ENCODE results near the gene KY.

The KY gene

DNA sequence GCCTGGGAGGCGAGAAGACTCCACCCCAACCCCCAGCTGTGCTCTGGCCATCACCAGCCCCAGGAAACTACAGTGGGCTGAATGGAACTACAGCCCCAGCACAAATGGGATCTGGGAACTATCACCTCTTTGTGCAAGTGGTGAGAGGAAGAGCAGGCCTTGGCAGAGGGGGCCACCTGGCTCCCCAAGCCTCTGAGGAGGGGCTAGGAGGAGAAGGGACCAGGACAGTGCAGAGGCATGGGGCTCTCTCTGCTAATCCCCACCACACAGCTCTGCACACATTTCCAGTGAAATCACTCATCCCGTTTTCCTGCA, 31.6 kb downstream of the KY start:
- no peak for DNase-seq (ENCODE audit: low read depth)

- no peak for DNase-seq (ENCODE audit: low read depth)
Observed at GRCh38 chr3:134618478-134619300, 32.1 kb downstream of the KY start.

- DNase-seq (ENCODE audit: low read depth): no peak
Observed at GRCh38 chr3:134617608-134618477, 33.0 kb downstream of the KY start.

- DNase-seq (ENCODE audit: low read depth): no peak
Observed at GRCh38 chr3:134615743-134616142, 35.1 kb downstream of the KY start.

- no peak for DNase-seq (ENCODE audit: low read depth)
Observed at GRCh38 chr3:134614955-134615354, 35.9 kb downstream of the KY start.

- DNase-seq (ENCODE audit: low read depth): no peak
Observed at GRCh38 chr3:134613006-134613520, 37.8 kb downstream of the KY start.

DNA sequence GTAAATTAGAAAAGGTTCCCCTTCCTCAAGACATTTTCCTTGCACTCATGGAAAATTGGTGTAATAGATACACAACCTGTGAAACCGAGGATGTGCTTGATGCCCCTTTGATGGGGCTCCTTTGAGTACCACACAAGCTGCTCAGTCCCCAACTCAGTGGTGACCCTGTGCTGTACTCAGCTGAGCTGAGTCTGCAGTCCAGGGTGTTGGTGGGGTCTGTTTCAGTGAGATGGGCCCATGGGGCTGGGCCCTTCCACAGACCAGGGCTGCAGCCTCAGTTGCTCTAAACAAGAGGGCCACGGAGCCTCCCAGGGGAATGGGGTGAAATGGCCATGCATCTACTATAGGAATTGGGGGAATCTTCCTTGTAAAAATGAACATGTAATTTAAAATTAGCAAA, 39.3 kb downstream of the KY start:
- DNase-seq (ENCODE audit: low read depth): no peak

- DNase-seq (ENCODE audit: low read depth): no peak
Observed at GRCh38 chr3:134610432-134611385, 40.1 kb downstream of the KY start.

DNA sequence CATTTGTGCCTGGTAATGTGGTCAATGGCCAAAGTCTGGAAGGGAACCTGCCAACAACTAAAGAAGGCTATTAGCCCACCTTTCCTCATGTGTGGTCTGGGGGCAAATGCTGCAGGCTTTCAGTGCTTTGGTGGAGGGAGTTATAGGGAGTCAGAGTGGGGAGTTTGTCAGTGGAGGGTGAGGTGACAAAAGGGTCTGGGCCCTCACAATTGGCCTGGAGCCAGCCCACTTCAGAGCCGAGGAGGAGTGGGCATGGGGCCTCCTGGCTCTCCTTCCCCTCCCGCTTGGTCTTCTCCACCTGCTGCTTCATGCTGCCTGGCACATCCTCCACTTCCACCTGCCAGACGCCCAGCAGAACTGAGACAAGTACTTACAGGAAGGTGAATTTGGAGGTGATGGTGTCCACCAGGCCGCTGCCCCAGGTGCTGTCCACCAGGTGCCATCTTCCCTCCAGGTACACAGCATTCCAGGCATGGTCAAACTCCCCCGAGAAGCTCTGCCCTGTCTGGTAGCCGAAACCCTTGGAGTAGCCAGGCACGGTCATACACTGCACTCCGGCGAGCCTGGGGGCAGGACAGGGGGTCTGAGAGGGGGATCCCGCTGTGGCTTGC, 40.9 kb downstream of the KY start:
- DNase-seq (ENCODE audit: low read depth): no peak

GRCh38 chr3:134608771-134609435, 41.9 kb downstream of the KY start:
- DNase-seq (ENCODE audit: low read depth): no peak

GRCh38 chr3:134608023-134608770, 42.6 kb downstream of the KY start:
- DNase-seq (ENCODE audit: low read depth): no peak

GRCh38 chr3:134607054-134608022, 43.5 kb downstream of the KY start:
- DNase-seq (ENCODE audit: low read depth): no peak

DNA sequence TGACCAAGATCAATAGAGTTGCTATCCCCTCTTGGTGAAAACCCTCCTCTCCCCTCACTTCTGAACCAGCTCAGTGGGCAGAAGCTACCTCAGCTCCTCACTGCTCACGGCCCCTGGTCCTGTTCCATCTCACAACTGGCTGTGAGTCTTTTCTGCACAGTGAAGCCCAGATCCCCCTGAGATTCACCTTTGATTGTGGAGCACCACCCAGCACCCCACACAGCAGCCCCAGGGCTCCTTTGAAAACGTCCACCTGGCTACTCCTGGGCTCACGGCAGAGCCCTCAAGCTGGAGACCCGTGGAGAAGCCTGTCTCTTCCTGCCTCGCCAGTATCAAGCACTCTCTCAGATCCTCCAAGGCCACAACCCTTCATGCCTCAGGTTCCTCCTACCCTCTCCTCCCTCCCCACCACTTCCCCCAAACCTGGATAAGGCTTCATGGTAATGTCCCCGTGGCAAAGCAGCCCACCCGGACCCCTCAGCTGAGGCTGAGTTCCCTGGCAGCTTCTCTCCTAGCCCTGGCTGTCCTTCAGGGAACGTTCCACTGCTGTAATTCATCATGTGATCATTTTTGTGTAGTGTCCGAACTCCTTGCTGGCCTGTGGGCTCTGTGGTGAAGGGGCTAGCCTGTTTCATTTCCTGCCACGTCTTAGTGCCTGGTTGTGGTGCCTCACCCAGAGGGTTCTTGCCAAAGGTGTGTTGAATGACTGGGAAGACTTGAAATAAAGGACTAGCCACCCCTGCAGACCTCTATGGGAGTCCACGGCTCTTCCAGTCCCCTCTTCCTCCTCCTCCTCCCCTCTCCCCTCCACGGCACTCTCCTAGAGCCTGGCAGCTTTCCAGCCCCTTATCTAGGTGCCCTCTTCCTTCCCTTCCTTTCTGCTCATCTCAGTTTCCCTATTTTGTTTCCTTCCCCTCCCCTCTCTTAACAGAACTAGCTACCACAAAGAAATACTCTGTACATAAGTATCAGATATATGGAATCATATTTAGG, 44.5 kb downstream of the KY start:
- no peak for DNase-seq (ENCODE audit: low read depth)

DNA sequence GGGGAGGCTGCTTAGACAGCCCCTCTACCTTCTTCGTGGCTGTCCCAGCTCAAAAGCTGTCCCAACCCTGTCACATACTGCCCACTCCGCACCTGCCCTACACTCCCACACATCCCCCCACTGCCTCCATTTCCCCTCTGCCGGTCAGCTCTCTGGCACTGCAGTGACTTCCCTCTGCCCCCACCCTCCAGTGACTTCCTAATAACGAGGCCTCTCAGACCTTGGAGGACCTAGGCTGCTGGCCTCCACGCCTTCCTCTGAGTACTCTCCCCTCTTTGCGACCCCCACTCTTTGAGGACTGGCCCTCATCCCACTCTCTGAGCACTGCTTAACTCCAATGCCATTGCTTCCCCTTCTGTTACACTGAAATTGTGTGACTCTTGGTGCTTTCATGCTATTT, 45.3 kb downstream of the KY start:
- DNase-seq (ENCODE audit: low read depth): no peak

GRCh38 chr3:134603956-134604355, 46.9 kb downstream of the KY start:
- no peak for DNase-seq (ENCODE audit: low read depth)

GRCh38 chr3:134603480-134603879, 47.3 kb downstream of the KY start:
- DNase-seq (ENCODE audit: low read depth): no peak

DNA sequence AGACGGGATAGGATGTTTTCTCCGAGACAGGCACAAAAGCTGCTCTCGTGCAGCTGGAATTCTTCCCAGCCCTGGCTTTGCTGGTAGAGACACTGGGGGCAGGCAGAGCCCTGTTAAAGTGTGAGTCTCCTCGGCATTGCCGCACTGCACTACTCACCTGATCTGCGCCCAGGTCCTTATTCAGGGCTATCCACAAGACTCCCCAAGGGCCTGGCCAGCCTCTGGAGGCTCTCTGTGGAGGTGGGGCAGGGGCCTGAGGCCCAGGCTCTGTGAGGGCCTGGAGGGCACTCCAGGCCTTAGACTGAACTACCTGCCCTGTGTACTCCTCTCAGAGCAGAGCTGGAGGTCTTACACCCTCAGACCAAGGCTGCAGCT, 48.4 kb downstream of the KY start:
- no peak for DNase-seq (ENCODE audit: low read depth)
